ENCODE results near the gene FSTL4. TPM values are rescaled to one million over a fixed set of nuclear protein-coding genes. Genes with fewer than 3 reads are reported as not detected.

Gene FSTL4
- total and polyA plus RNA-seq, 2 of the 4 experiments (the other 2 are of a cell fraction), result 0.18 TPM; not detected in 1

DNA sequence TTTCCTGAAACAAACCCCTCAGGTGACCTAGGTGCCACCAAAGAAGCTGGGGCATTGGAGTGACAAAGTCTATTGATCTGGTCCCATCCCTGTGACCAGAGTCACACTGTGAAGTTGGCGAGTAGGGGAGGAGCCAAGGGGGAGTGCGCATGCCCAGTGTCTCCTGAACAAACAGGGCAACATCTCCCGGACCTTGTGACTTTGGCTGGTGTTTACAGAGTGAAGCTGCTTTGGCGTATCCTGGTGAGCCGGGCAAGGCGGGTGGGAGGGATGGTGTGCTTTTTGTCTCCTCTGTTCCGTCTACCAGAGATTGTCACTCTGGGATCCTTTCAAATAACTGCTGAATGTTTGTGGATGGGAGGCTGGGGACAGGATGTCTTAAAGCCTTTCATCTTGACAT, 356.1 kb downstream of the FSTL4 start:
- Histone ChIP-seq H3K23ac (ENCODE audit: low read depth, low read length) (no peak overlapping the region), H4K5ac (ENCODE audit: low read depth, low read length) (no peak overlapping the region), H3K27me3 (ENCODE audit: control insufficient read depth, insufficient read depth, low read length) (peaks cover 37% of the 10 kb centered on the region), H2AK5ac (ENCODE audit: low read depth, low read length) (no peak overlapping the region), H3K36me3 (ENCODE audit: control insufficient read depth, insufficient read depth, low read length) (no peaks in the 10 kb centered on the region), H2BK20ac (ENCODE audit: low read depth, low read length) (no peak overlapping the region), H3K4me1 (ENCODE audit: control insufficient read depth, insufficient read depth, low read length) (no peaks in the 10 kb centered on the region; the same call in 1 of the 2 replicates), H3K18ac (ENCODE audit: low read depth, low read length) (no peak overlapping the region), H3K4me2 (ENCODE audit: low read depth, low read length) (no peak overlapping the region), H4K91ac (ENCODE audit: insufficient read depth, low read depth, low read length) (no peak overlapping the region), H3K56ac (ENCODE audit: extremely low read depth, insufficient read depth, low read length) (no peak overlapping the region), H3K14ac (replicated peaks; ENCODE audit: low read depth, low read length) (no peak overlapping the region), H2AK9ac (replicated peaks; ENCODE audit: low read depth, low read length, poor library complexity) (no peak overlapping the region), H2AFZ (replicated peaks; ENCODE audit: low read length, poor library complexity) (no peak overlapping the region), H3K4ac (ENCODE audit: low read depth, low read length) (no peak overlapping the region), H3K9me3 (ENCODE audit: control insufficient read depth, insufficient read depth, low read length) (no peaks in the 10 kb centered on the region), H2BK120ac (ENCODE audit: low read depth, low read length) (no peak overlapping the region), H3K9ac (ENCODE audit: low read depth, low read length) (no peak overlapping the region), H2BK5ac (ENCODE audit: low read depth, low read length, poor library complexity, severe bottlenecking) (no peak overlapping the region), H3K4me3 (ENCODE audit: insufficient read depth, low read depth, low read length) (no peak overlapping the region), H4K8ac (ENCODE audit: low read depth in 2 of 2, low read length in 2 of 2) (no peak overlapping the region), H3K27ac (ENCODE audit: insufficient read depth, low read length) (no peak overlapping the region), H3K9me1 (ENCODE audit: insufficient read depth, low read length) (no peaks in the 10 kb centered on the region; the same call in 1 of the 2 replicates), H3K79me1 (ENCODE audit: low read depth in 1 of 2, low read length in 2 of 2) (no peaks in the 10 kb centered on the region), H2BK15ac (ENCODE audit: low read depth, low read length) (no peak overlapping the region), H4K20me1 (ENCODE audit: insufficient read depth, low read length) (no peaks in the 10 kb centered on the region)
- ChIA-PET CTCF (no interaction called here), POLR2A (ENCODE audit: unreplicated experiment) (no interaction called here)
- WGBS, 2 experiments (ENCODE audit: extremely low coverage in 2 of 2, insufficient read length in 1 of 2), result no CpG with 5 or more reads among the region's 7 CpGs
- DNase-seq, result no peak
- in situ Hi-C loops (cut with MboI; ENCODE audit: low sequenced_read_pairs) (no loop called here), intact Hi-C loops (cut with micrococcal nuclease) (no loop called here), dilution Hi-C loops (cut with HindIII; ENCODE audit: low sequenced_read_pairs, unreplicated experiment) (no loop called here)
- no TSS peak for BruUV-seq (replicated peaks)
- no peak for ATAC-seq (ENCODE audit: low read depth)
- no peak for TF ChIP-seq RAD21 (IDR thresholded peaks at IDR 0.05; ENCODE audit: low read length)
- TF ChIP-seq CHD1 (IDR thresholded peaks at IDR 0.05; ENCODE audit: low read depth, low read length), result no peak
- TF ChIP-seq, protein P1, sequence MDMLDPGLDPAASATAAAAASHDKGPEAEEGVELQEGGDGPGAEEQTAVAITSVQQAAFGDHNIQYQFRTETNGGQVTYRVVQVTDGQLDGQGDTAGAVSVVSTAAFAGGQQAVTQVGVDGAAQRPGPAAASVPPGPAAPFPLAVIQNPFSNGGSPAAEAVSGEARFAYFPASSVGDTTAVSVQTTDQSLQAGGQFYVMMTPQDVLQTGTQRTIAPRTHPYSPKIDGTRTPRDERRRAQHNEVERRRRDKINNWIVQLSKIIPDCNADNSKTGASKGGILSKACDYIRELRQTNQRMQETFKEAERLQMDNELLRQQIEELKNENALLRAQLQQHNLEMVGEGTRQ (IDR thresholded peaks at IDR 0.05; ENCODE audit: low read depth, low read length), result no peak

Data from IMR-90 (cell line).